ENCODE data around the gene LCE1C. TPM values are rescaled to one million over a fixed set of nuclear protein-coding genes. Genes with fewer than 3 reads are reported as not detected.

LCE1C gene
- total RNA-seq, 1 experiment from 2014 or later: not detected

GRCh38 chr1:152768847-152769533 lies 37.5 kb downstream of the LCE1C start:
- in situ Hi-C loops (cut with HindIII; ENCODE audit: low pct_unique_long_range_greater_than_20kb, low sequenced_read_pairs): no loop called here
- peak; percentile 26 for DNase-seq (ENCODE audit: low read depth, low spot score)

- DNase-seq (ENCODE audit: low read depth, low spot score): no peak
- in situ Hi-C loops (cut with HindIII; ENCODE audit: low pct_unique_long_range_greater_than_20kb, low sequenced_read_pairs): no loop called here
Measured at GRCh38 chr1:152761609-152762213, 44.7 kb downstream of the LCE1C start.

GRCh38 chr1:152760551-152761190 lies 45.8 kb downstream of the LCE1C start:
- in situ Hi-C loops (cut with HindIII; ENCODE audit: low pct_unique_long_range_greater_than_20kb, low sequenced_read_pairs): no loop called here
- DNase-seq (ENCODE audit: low read depth, low spot score): no peak

- in situ Hi-C loops (cut with HindIII; ENCODE audit: low pct_unique_long_range_greater_than_20kb, low sequenced_read_pairs): no loop called here
- DNase-seq (ENCODE audit: low read depth, low spot score): no peak
Measured at GRCh38 chr1:152759453-152760173, 46.8 kb downstream of the LCE1C start.

- DNase-seq (ENCODE audit: low read depth, low spot score): no peak
- in situ Hi-C loops (cut with HindIII; ENCODE audit: low pct_unique_long_range_greater_than_20kb, low sequenced_read_pairs): no loop called here
Measured at GRCh38 chr1:152758636-152759035, 47.8 kb downstream of the LCE1C start.

GRCh38 chr1:152757747-152758146 lies 48.7 kb downstream of the LCE1C start, which contains the start of gene KPRP:
KPRP (plus strand) TSS chr1:152758025; CDS start chr1:152759589, 1,564 bp downstream.
- DNase-seq (ENCODE audit: low read depth, low spot score): no peak
- in situ Hi-C loops (cut with HindIII; ENCODE audit: low pct_unique_long_range_greater_than_20kb, low sequenced_read_pairs): no loop called here

- no peak for DNase-seq (ENCODE audit: low read depth, low spot score)
Measured at GRCh38 chr1:152756872-152757271, 49.6 kb downstream of the LCE1C start.

More at GRCh38 chr1:152756872-152757271, 49.6 kb downstream of the LCE1C start:
- in situ Hi-C loops (cut with HindIII; ENCODE audit: low pct_unique_long_range_greater_than_20kb, low sequenced_read_pairs): no loop called here

Other genes starting within 250 kb of the LCE1C start
- not detected in 2 replicates for gene LCE3E, start 239.9 kb downstream of the LCE1C start, total RNA-seq (2014; rRNA removed; shearing (Covaris generic))
- gene LCE3D, start 226.1 kb downstream of the LCE1C start, total RNA-seq (2014; rRNA removed; shearing (Covaris generic)): not detected in 2 replicates
- not detected in 2 replicates for gene LCE3C, start 206.4 kb downstream of the LCE1C start, total RNA-seq (2014; rRNA removed; shearing (Covaris generic))
- gene LCE3B, start 192.8 kb downstream of the LCE1C start, total RNA-seq (2014; rRNA removed; shearing (Covaris generic)): not detected in 2 replicates
- not detected in 2 replicates for gene LCE3A, start 183.5 kb downstream of the LCE1C start, total RNA-seq (2014; rRNA removed; shearing (Covaris generic))
- not detected in 2 replicates for gene LCE2D, start 143.3 kb downstream of the LCE1C start, total RNA-seq (2014; rRNA removed; shearing (Covaris generic))
- gene LCE2C, start 131.4 kb downstream of the LCE1C start, total RNA-seq (2014; rRNA removed; shearing (Covaris generic)): not detected in 2 replicates
- gene LCE2B, start 120.5 kb downstream of the LCE1C start, total RNA-seq (2014; rRNA removed; shearing (Covaris generic)): not detected in 2 replicates
- 2.5 and 3.3 TPM in 2 replicates for gene LCE2A, start 108.3 kb downstream of the LCE1C start, total RNA-seq (2014; rRNA removed; shearing (Covaris generic))
- gene LCE4A, start 98.5 kb downstream of the LCE1C start, total RNA-seq (2014; rRNA removed; shearing (Covaris generic)): not detected in 2 replicates
- gene KPRP, start 48.6 kb downstream of the LCE1C start, total RNA-seq (2014; rRNA removed; shearing (Covaris generic)): not detected in 2 replicates
- not detected in 2 replicates for gene LCE1F, start 31.5 kb downstream of the LCE1C start, total RNA-seq (2014; rRNA removed; shearing (Covaris generic))
- gene LCE1E, start 20.4 kb downstream of the LCE1C start, total RNA-seq (2014; rRNA removed; shearing (Covaris generic)): not detected in 2 replicates
- not detected in 2 replicates for gene LCE1D, start 9.9 kb downstream of the LCE1C start, total RNA-seq (2014; rRNA removed; shearing (Covaris generic))
- not detected in 2 replicates for gene LCE1B, start 5.3 kb upstream of the LCE1C start, total RNA-seq (2014; rRNA removed; shearing (Covaris generic))
- gene LCE1A, start 20.8 kb upstream of the LCE1C start, total RNA-seq (2014; rRNA removed; shearing (Covaris generic)): not detected in 2 replicates
- not detected in 2 replicates for gene LCE6A, start 36.2 kb upstream of the LCE1C start, total RNA-seq (2014; rRNA removed; shearing (Covaris generic))
- not detected in 2 replicates for gene LCE7A, start 53.3 kb upstream of the LCE1C start, total RNA-seq (2014; rRNA removed; shearing (Covaris generic))
- not detected in 2 replicates for gene SMCP, start 71.7 kb upstream of the LCE1C start, total RNA-seq (2014; rRNA removed; shearing (Covaris generic))
- gene IVL, start 101.9 kb upstream of the LCE1C start, total RNA-seq (2014; rRNA removed; shearing (Covaris generic)): not detected in 2 replicates
- gene SPRR5, start 140.6 kb upstream of the LCE1C start, total RNA-seq (2014; rRNA removed; shearing (Covaris generic)): not detected in 2 replicates
- not detected in 2 replicates for gene SPRR4, start 164.0 kb upstream of the LCE1C start, total RNA-seq (2014; rRNA removed; shearing (Covaris generic))
- not detected in 2 replicates for gene SPRR1A, start 177.4 kb upstream of the LCE1C start, total RNA-seq (2014; rRNA removed; shearing (Covaris generic))
- not detected in 2 replicates for gene SPRR3, start 195.1 kb upstream of the LCE1C start, total RNA-seq (2014; rRNA removed; shearing (Covaris generic))
- gene SPRR1B, start 224.6 kb upstream of the LCE1C start, total RNA-seq (2014; rRNA removed; shearing (Covaris generic)): not detected in 2 replicates
- 26.7 and 39.8 TPM in 2 replicates for gene SPRR2D, start 234.5 kb upstream of the LCE1C start, total RNA-seq (2014; rRNA removed; shearing (Covaris generic))

Measured in SK-MEL-5 (cell line).